Measurements from ENCODE around the gene PHF14. TPM values are rescaled to one million over a fixed set of nuclear protein-coding genes. Genes with fewer than 3 reads are reported as not detected.

The PHF14 gene
- total RNA-seq, 1 experiment from 2014 or later = 50.8 TPM

GRCh38 chr7:11054033-11054432 is 80.4 kb downstream of the PHF14 start:
- no peak overlapping the region for H3K4me3 Mint-ChIP-seq
- Histone ChIP-seq H3K79me1 (ENCODE audit: insufficient read depth, low read depth, low read length, poor library complexity, severe bottlenecking) (no peaks in the 10 kb centered on the region), H3K9me3 (ENCODE audit: control insufficient read depth, low read depth, low read length) (no peaks in the 10 kb centered on the region)

More at GRCh38 chr7:11054033-11054432, 80.4 kb downstream of the PHF14 start:
- Histone ChIP-seq H3K4ac (ENCODE audit: low read depth, low read length) (no peak overlapping the region), H3K23me2 (ENCODE audit: insufficient read length, low read depth, low read length, poor library complexity, severe bottlenecking) (no peaks in the 10 kb centered on the region), H4K91ac (ENCODE audit: insufficient read length, low read depth, low read length) (no peak overlapping the region), H2BK12ac (ENCODE audit: insufficient read length, low read depth, low read length) (no peak overlapping the region), H2BK5ac (ENCODE audit: insufficient read length, low read length) (no peak overlapping the region), H3K4me1 (ENCODE audit: insufficient read depth, low read length) (no peaks in the 10 kb centered on the region), H2BK120ac (ENCODE audit: low read depth, low read length, poor library complexity, severe bottlenecking) (no peak overlapping the region), H3K23ac (ENCODE audit: insufficient read length, low read depth, low read length) (no peak overlapping the region), H3K79me2 (ENCODE audit: insufficient read depth, low read length) (no peaks in the 10 kb centered on the region), H2BK15ac (ENCODE audit: low read depth, low read length) (no peak overlapping the region), H2AFZ (ENCODE audit: low read length) (no peak overlapping the region), H4K5ac (ENCODE audit: insufficient read length, low read depth, low read length) (no peak overlapping the region), H3K18ac (ENCODE audit: insufficient read length, low read depth, low read length) (no peak overlapping the region), H3K4me2 (ENCODE audit: insufficient read depth, insufficient read length, low read length) (no peak overlapping the region), H3K56ac (ENCODE audit: insufficient read length, low read depth, low read length) (no peak overlapping the region), H3K27ac (ENCODE audit: insufficient read length, low read depth, low read length) (no peak overlapping the region), H4K20me1 (ENCODE audit: control insufficient read depth, insufficient read depth, insufficient read length) (no peaks in the 10 kb centered on the region), H3K27me3 (ENCODE audit: insufficient read depth, low read length) (no peaks in the 10 kb centered on the region), H3T11ph (ENCODE audit: low read length) (no peak overlapping the region), H2BK20ac (ENCODE audit: low read depth, low read length, poor library complexity, severe bottlenecking) (no peak overlapping the region), H2AK5ac (ENCODE audit: insufficient read length, low read length) (no peak overlapping the region), H3K14ac (ENCODE audit: insufficient read depth, low read length) (no peak overlapping the region), H3K9ac (ENCODE audit: extremely low read depth, insufficient read length, low read length) (no peak overlapping the region), H4K8ac (replicated peaks; ENCODE audit: insufficient read length, low read depth, low read length) (no peak overlapping the region)
- no peaks in the 10 kb centered on the region for H3K4me1 Mint-ChIP-seq
- no peak overlapping the region for H3K27ac Mint-ChIP-seq
- no peaks in the 10 kb centered on the region for H3K9me3 Mint-ChIP-seq
- peaks cover 4 to 32% (median 22%) of the 10 kb centered on the region in 3 experiments; a peak in 5 of 7 replicates for H3K36me3 Mint-ChIP-seq (ENCODE audit: insufficient read depth in 1 of 3, low read depth in 3 of 3)
- no peak for DNase-seq
- no peaks in the 10 kb centered on the region for H3K27me3 Mint-ChIP-seq (ENCODE audit: low read depth)
- no peak for TF ChIP-seq CTCF (conservative IDR thresholded peaks at IDR 0.05)
- no CpG with 5 or more reads among the region's 2 CpGs for WGBS (ENCODE audit: extremely low coverage, insufficient read length, low lambda C conversion rate)

Measured in H9 (cell line).